CD4-positive, CD25-positive, alpha-beta regulatory T cell (primary cell): ENCODE measurements around the gene F5. TPM values are rescaled to one million over a fixed set of nuclear protein-coding genes. Genes with fewer than 3 reads are reported as not detected.
"Not testable (repeated sequence)": the region's sequence is repeated elsewhere in the genome, so short reads cannot be mapped to it uniquely, and the experiment has no call there.

Experiments used
- ATAC-seq, 2 donors: fragments of 150-1000 bp; cut with Tn5 transposase; one replicate each; pipeline ENCODE4 v1.10.0; 2021; ENCODE audit warnings: low read depth in 2 of 2, moderate number of reproducible peaks in 2 of 2, moderate library complexity in 1 of 2
- DNase-seq, 3 donors: peaks; one replicate each; pipeline versions ENCODE4 v3.0.0 to v3.0.0-alpha.2; 2012 to 2022; ENCODE audit warnings: mixed read lengths in 1 of 3
- H3K27ac ChIP-seq: one replicate; pipeline ENCODE4 v1.7.0; 2013; ENCODE audit warnings: mild to moderate bottlenecking, low read length; ENCODE audit not compliant: insufficient read depth, poor library complexity, severe bottlenecking
- H3K27me3 ChIP-seq: one replicate; pipeline ENCODE4 v1.7.0; 2013; ENCODE audit warnings: low read length; ENCODE audit not compliant: control insufficient read depth, insufficient read depth
- H3K36me3 ChIP-seq: one replicate; pipeline ENCODE4 v1.7.0; 2013; ENCODE audit warnings: mild to moderate bottlenecking, low read length, moderate library complexity; ENCODE audit not compliant: control insufficient read depth, insufficient read depth
- H3K4me1 ChIP-seq: 2 replicates; pipeline ENCODE4 v1.7.0; 2013; ENCODE audit warnings: mild to moderate bottlenecking, low read length; ENCODE audit not compliant: insufficient read depth, control insufficient read depth, poor library complexity, severe bottlenecking
- H3K4me3 ChIP-seq: one replicate; pipeline ENCODE4 v1.7.0; 2013; ENCODE audit warnings: low read depth, mild to moderate bottlenecking, low read length, moderate library complexity
- H3K9me3 ChIP-seq, 2 experiments: 1 replicate in 1 of 2; 2 replicates in 1 of 2; pipeline ENCODE4 v1.7.0; 2013; ENCODE audit warnings: low read length in 2 of 2, mild to moderate bottlenecking in 1 of 2, moderate library complexity in 1 of 2; ENCODE audit not compliant: control insufficient read depth in 2 of 2
- H3K27ac Mint-ChIP-seq, 3 donors: one replicate each; pipeline ENCODE4 v1.8.0; 2020 to 2022; ENCODE audit warnings: mild to moderate bottlenecking in 3 of 3, mixed read lengths in 3 of 3, moderate library complexity in 2 of 3
- H3K27me3 Mint-ChIP-seq: one replicate; pipeline ENCODE4 v1.8.0; 2022; ENCODE audit warnings: mild to moderate bottlenecking, mixed read lengths
- H3K36me3 Mint-ChIP-seq: one replicate; pipeline ENCODE4 v1.8.0; 2020; ENCODE audit warnings: mixed read lengths
- H3K4me1 Mint-ChIP-seq, 4 donors: one replicate each; pipeline ENCODE4 v1.8.0; 2020 to 2022; ENCODE audit warnings: mixed read lengths in 4 of 4, mild to moderate bottlenecking in 1 of 4
- H3K4me3 Mint-ChIP-seq, 4 donors: one replicate each; pipeline ENCODE4 v1.8.0; 2020 to 2022; ENCODE audit warnings: mild to moderate bottlenecking in 4 of 4, mixed read lengths in 4 of 4, moderate library complexity in 3 of 4
- H3K9me3 Mint-ChIP-seq, 7 donors: one replicate each; pipeline ENCODE4 v1.8.0; 2020 to 2022; ENCODE audit warnings: mixed read lengths in 7 of 7, mild to moderate bottlenecking in 3 of 7, moderate library complexity in 2 of 7
- polyA plus RNA-seq, 4 donors: library from polyadenylated mRNA; unstranded; fragments of 300-500 nt; fragmentation: Illumina TruSeq; gene quantifications; one replicate each; pipeline ENCODE4 v1.2.3, GENCODE V29; 2021
- total RNA-seq: library from RNA; stranded (reverse); gene quantifications from one replicate; pipeline ENCODE4 v1.2.3, GENCODE V29; 2022

The F5 gene
- total and polyA plus RNA-seq, 5 donors from 2014 or later: 10.1 to 80.6 (median 23.6) TPM

DNA sequence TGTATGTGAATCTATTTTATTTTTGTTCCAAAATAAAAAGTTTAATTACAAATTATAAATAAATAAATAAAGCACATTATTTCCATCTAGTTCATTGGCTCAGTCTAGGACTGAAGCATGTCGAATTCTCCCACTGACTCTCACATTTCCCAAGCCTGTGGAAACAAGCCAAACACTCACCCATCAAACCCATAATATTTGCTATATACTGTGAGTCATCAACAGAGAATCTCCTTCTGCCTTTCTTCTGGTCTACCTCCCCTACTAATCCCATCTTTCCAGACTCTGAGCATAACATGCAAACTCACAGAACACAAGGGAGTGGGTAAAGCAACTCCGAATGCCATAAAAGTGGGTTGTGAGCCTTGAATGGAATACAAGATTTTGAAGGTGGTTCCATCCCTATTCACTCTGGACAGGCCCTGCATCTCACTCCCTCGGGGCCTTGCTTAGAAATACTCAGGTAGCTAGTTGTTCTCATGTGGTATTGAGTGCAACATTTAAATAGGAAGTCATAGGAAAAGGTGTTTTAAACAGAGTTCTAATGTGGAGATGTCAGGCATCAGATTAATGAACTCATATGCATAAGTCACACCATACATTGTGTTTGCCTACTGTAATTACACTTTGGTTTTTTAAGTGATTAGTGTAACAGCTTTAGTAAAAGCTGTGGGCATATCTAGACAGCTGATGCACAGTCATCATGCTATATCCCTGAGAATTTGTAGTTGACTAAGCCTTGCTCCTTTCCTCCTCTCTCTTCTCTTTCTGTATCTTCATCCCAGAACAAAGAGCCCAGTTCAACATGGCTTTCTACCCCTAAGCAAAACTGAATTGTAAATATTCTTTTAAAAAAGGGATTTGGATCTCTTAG lies 47.0 kb downstream of the F5 start:
- H3K4me1 Mint-ChIP-seq: peaks cover 0 to 5% (median 0%) of the 10 kb centered on the region in 4 donors
- no peaks in the 10 kb centered on the region for H3K27me3 Mint-ChIP-seq
- Histone ChIP-seq H3K36me3 (peaks cover 50% of the 10 kb centered on the region), H3K4me3 (no peak overlapping the region), H3K4me1 (no peaks in the 10 kb centered on the region), H3K9me3 (no peaks in the 10 kb centered on the region), H3K27me3 (no peaks in the 10 kb centered on the region), H3K27ac (no peak overlapping the region)
- DNase-seq (no peak), ATAC-seq (no peak)
- H3K9me3 Mint-ChIP-seq: no peaks in the 10 kb centered on the region
- H3K4me3 Mint-ChIP-seq: no peak overlapping the region
- H3K36me3 Mint-ChIP-seq: peaks cover 18% of the 10 kb centered on the region
- peak overlapping the region in 1 of 3 donors; percentile 24 for H3K27ac Mint-ChIP-seq

DNA sequence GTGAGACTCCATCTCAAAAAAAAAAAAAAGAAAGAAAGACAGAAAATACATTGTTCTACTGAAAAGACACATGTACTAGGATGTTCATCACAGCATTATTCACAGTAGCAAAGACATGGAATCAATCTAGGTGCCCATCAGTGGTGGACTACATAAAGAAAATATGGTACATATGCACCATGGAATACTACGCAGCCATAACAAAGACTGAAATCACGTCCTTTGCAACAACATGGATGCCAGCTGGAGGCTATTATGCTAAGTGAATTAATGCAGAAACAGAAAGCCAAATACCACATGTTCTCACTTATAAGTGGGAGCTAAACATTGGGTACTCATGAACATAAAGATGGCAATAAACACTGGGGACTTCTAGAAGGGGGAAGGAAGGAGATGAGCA lies 51.6 kb downstream of the F5 start:
- H3K27me3 Mint-ChIP-seq: no peaks in the 10 kb centered on the region

DNA sequence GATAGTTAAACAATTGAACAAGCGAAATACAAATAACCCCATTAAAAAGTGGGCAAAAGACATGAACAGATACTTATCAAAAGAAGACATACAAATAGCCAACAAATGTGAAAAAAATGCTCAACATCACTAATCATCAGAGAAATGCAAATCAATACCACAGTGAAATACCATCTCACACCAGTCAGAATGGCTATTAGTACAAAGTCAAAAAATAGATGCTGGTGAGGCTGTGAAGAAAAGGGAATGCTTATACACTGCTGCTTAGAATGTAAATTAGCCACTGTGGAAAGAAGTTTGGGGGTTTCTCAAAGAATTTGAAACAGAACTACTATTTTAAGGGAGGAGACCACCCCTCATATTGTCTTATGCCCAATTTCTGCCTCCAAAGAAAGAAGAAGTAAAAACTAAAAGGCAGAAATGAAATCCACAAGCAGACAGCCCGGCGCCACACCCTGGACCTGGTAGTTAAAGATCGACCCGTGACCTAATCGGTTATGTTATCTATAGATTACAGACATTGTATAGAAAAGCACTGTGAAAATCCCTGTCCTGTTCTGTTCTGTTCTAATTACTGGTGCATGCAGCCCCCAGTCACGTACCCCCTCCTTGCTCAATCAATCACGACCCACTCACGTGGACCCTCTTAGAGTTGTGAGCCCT lies 52.6 kb downstream of the F5 start:
- not testable (repeated sequence) for H3K9me3 ChIP-seq, H3K4me3 Mint-ChIP-seq, H3K9me3 Mint-ChIP-seq, H3K4me1 ChIP-seq, H3K27me3 ChIP-seq, DNase-seq, H3K27ac ChIP-seq, H3K27ac Mint-ChIP-seq, ATAC-seq, H3K4me3 ChIP-seq, H3K27me3 Mint-ChIP-seq
- Mint-ChIP-seq H3K36me3 (peaks cover 12% of the 10 kb centered on the region), H3K4me1 (peaks cover 0 to 15% (median 10%) of the 10 kb centered on the region in 4 donors)
- peaks cover 60% of the 10 kb centered on the region for H3K36me3 ChIP-seq

More for the DNA sequence above, 51.6 kb downstream of the F5 start:
- Mint-ChIP-seq H3K9me3 (no peaks in the 10 kb centered on the region), H3K4me1 (peaks cover 0 to 9% (median 3%) of the 10 kb centered on the region in 4 donors), H3K36me3 (peaks cover 12% of the 10 kb centered on the region), H3K4me3 (no peak overlapping the region), H3K27ac (no peak overlapping the region)
- no peaks in the 10 kb centered on the region for H3K27me3 ChIP-seq
- ATAC-seq (no peak), DNase-seq (no peak)
- peaks cover 51% of the 10 kb centered on the region for H3K36me3 ChIP-seq
- H3K9me3 ChIP-seq: no peaks in the 10 kb centered on the region
- no peaks in the 10 kb centered on the region for H3K4me1 ChIP-seq
- no peak overlapping the region for H3K4me3 ChIP-seq
- H3K27ac ChIP-seq: no peak overlapping the region

DNA sequence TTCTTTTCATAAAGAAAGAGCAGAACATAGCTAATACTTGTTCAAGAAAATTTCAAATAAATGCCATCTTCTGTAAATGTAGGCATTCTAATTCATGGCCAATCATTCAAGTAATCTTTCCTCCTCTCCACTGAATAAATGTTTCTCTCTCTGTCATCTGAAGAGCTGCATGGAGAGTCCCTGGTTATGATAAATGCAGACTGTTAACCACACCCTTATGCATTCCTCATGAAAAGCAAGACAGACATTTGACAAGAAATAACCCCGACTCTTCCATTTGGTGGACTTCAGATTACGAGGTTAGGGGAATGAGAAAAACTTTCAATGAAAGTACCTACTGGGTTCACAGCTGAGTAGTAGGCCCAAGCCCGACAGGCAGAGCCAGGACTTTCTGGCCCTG lies 55.8 kb downstream of the F5 start:
- no peak overlapping the region for H3K4me3 ChIP-seq
- no peak for ATAC-seq

DNA sequence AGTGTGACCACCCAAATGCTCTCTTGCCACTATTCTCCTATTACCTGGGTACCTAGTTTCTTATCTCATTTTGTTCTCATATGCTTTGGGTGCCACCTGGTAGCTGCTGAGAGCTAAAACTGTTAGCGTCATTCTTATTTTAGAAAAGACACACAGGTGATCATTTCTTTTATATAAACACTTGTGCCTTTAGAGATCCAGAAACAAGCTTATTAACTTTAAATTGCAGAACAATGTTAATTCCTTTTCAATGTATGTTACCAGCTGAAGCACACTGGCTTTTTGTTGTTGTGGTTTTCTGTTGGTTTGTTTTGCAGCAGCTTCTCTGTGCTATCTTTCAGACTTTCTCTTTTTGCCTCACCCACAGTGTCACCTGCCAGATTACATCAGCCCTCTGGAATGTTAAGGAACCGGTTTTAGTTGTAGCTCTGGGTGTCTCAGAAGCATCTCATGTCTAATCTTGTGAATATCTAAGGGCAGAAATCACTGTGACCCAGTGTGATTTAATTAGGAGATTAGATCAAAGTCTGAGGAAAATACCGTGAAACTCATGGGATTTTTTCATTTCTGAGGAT lies 57.1 kb downstream of the F5 start:
- no peaks in the 10 kb centered on the region for H3K9me3 ChIP-seq
- H3K36me3 ChIP-seq: peaks cover 70% of the 10 kb centered on the region
- Mint-ChIP-seq H3K4me1 (peaks cover 3 to 17% (median 10%) of the 10 kb centered on the region in 4 donors), H3K27ac (peak overlapping the region in 2 of 3 donors; percentile 60 to 70), H3K4me3 (no peak overlapping the region), H3K36me3 (peaks cover 29% of the 10 kb centered on the region), H3K9me3 (no peaks in the 10 kb centered on the region), H3K27me3 (no peaks in the 10 kb centered on the region)
- ATAC-seq: no peak
- DNase-seq: peak in 1 of 3 donors; percentile 28
- no peak overlapping the region for H3K4me3 ChIP-seq
- H3K27ac ChIP-seq: no peak overlapping the region
- no peaks in the 10 kb centered on the region for H3K4me1 ChIP-seq
- H3K27me3 ChIP-seq: no peaks in the 10 kb centered on the region

More for the DNA sequence above, 55.8 kb downstream of the F5 start:
- H3K27me3 ChIP-seq: no peaks in the 10 kb centered on the region
- Mint-ChIP-seq H3K36me3 (peaks cover 30% of the 10 kb centered on the region), H3K27ac (peak overlapping the region in 1 of 3 donors; percentile 23), H3K9me3 (no peaks in the 10 kb centered on the region), H3K4me1 (peaks cover 0 to 16% (median 10%) of the 10 kb centered on the region in 4 donors), H3K4me3 (no peak overlapping the region), H3K27me3 (no peaks in the 10 kb centered on the region)
- peaks cover 71% of the 10 kb centered on the region for H3K36me3 ChIP-seq
- no peaks in the 10 kb centered on the region for H3K4me1 ChIP-seq
- DNase-seq: no peak
- H3K27ac ChIP-seq: no peak overlapping the region
- no peaks in the 10 kb centered on the region for H3K9me3 ChIP-seq

DNA sequence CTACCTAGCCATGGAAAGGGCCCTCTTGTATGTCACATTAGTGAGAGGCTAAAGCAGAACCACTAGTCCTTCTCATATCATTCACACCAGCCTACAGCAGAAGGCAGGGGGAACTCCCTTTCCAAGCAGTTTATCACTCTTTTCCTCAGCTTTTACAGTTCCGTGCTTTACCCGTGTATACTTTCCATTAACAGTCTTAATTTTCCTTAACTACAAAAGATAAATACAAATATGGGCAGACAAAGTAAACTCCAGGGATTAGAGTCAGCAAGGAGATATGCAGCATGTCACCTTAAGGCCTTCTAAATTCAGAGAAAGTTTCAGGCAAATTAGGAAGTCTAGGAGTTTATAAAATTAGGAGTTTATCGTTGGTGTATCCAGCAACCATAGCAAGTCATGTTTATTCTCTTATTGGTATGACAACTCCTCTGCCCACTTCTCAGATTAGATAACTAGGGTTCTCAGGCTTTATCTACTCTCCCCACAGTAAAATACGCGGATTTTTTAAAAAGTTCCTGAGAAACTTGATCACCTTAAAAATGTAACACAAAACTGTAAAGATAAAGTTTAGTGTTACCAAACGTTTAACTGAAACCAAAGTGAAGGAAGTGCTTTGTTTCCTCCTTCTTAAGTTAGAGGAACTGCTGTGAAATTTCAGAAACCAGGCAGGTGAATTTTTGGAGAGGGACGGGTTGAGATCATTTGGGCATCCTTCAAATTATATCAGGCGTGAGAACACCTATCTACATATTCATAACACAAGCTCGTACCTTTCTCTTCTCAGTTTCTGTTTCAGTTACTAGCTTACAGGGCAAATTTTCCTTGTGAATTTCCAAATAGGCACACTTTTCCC lies 57.8 kb downstream of the F5 start:
- Mint-ChIP-seq H3K9me3 (no peaks in the 10 kb centered on the region), H3K27me3 (no peaks in the 10 kb centered on the region), H3K4me3 (no peak overlapping the region), H3K27ac (peak overlapping the region in 2 of 3 donors; percentile 60 to 70), H3K4me1 (peaks cover 5 to 19% (median 10%) of the 10 kb centered on the region in 4 donors), H3K36me3 (peaks cover 32% of the 10 kb centered on the region)
- DNase-seq (no peak), ATAC-seq (no peak)
- Histone ChIP-seq H3K4me3 (no peak overlapping the region), H3K27me3 (no peaks in the 10 kb centered on the region), H3K36me3 (peaks cover 73% of the 10 kb centered on the region), H3K4me1 (no peaks in the 10 kb centered on the region), H3K9me3 (no peaks in the 10 kb centered on the region), H3K27ac (no peak overlapping the region)
